ENCODE data around the gene CLBA1.

CLBA1 gene

GRCh38 chr14:104968541-104969401 lies 16.8 kb upstream of the CLBA1 start:
- DNase-seq (ENCODE audit: low spot score), result no peak

- no peak for DNase-seq (ENCODE audit: low spot score)
Measured at GRCh38 chr14:104969741-104970230, 15.8 kb upstream of the CLBA1 start.

GRCh38 chr14:104970231-104971068 lies 15.1 kb upstream of the CLBA1 start:
- DNase-seq (ENCODE audit: low spot score), result no peak

- DNase-seq (ENCODE audit: low spot score), result no peak
Measured at GRCh38 chr14:104971447-104972240, 13.9 kb upstream of the CLBA1 start.

- no peak for DNase-seq (ENCODE audit: low spot score)
Measured at GRCh38 chr14:104972301-104973134, 13.1 kb upstream of the CLBA1 start.

GRCh38 chr14:104973135-104973384 lies 12.5 kb upstream of the CLBA1 start:
- no peak for DNase-seq (ENCODE audit: low spot score)

GRCh38 chr14:104973385-104974145 lies 12.0 kb upstream of the CLBA1 start:
- DNase-seq (ENCODE audit: low spot score), result no peak

GRCh38 chr14:104974146-104974541 lies 11.4 kb upstream of the CLBA1 start:
- no peak for DNase-seq (ENCODE audit: low spot score)

- DNase-seq (ENCODE audit: low spot score), result no peak
Measured at GRCh38 chr14:104974665-104975390, 10.8 kb upstream of the CLBA1 start.

- no peak for DNase-seq (ENCODE audit: low spot score)
Measured at GRCh38 chr14:104975481-104976197, 9.9 kb upstream of the CLBA1 start.

GRCh38 chr14:104976198-104977007 lies 9.2 kb upstream of the CLBA1 start:
- peak; percentile 84 for DNase-seq (ENCODE audit: low spot score)

- no peak for DNase-seq (ENCODE audit: low spot score)
Measured at GRCh38 chr14:104977008-104977680, 8.4 kb upstream of the CLBA1 start.

GRCh38 chr14:104977681-104978653 lies 7.6 kb upstream of the CLBA1 start, which contains the start of gene AHNAK2:
Gene AHNAK2 (minus strand): TSS chr14:104978374. CDS start chr14:104978237, 137 bp downstream.
- peak; percentile 26 for DNase-seq (ENCODE audit: low spot score)

- DNase-seq (ENCODE audit: low spot score), result no peak
Measured at GRCh38 chr14:104978746-104979691, 6.6 kb upstream of the CLBA1 start.
